GM19023 (cell line): ENCODE results near the gene PRRC1.
A peak's percentile ranks its signal among the peaks of the same experiment; 100 is the strongest.
"Not testable (repeated sequence)": the region's sequence is repeated elsewhere in the genome, so short reads cannot be mapped to it uniquely, and the experiment has no call there.

Source experiments
- ATAC-seq: cut with Tn5 transposase; IDR thresholded peaks from one replicate; pipeline ENCODE4 v1.9.1; 2021; ENCODE audit warnings: mild to moderate bottlenecking, moderate library complexity; ENCODE audit not compliant: unreplicated experiment

PRRC1 gene

GRCh38 chr5:127540553-127540952 is 23.1 kb downstream of the PRRC1 start:
- not testable (repeated sequence) for ATAC-seq

GRCh38 chr5:127545249-127545648 is 27.8 kb downstream of the PRRC1 start:
- not testable (repeated sequence) for ATAC-seq

GRCh38 chr5:127549551-127549950 is 32.1 kb downstream of the PRRC1 start:
- no peak for ATAC-seq

- ATAC-seq, result no peak
Measured at GRCh38 chr5:127550652-127551409, 33.4 kb downstream of the PRRC1 start.

- no peak for ATAC-seq
Measured at GRCh38 chr5:127551410-127552041, 34.1 kb downstream of the PRRC1 start.

GRCh38 chr5:127555826-127556225 is 38.4 kb downstream of the PRRC1 start:
- peak; percentile 56 for ATAC-seq

GRCh38 chr5:127556609-127557334 is 39.3 kb downstream of the PRRC1 start:
- ATAC-seq, result no peak

- no peak for ATAC-seq
Measured at GRCh38 chr5:127558273-127558672, 40.8 kb downstream of the PRRC1 start.

GRCh38 chr5:127561254-127561653 is 43.8 kb downstream of the PRRC1 start:
- ATAC-seq, result no peak

- no peak for ATAC-seq
Measured at GRCh38 chr5:127562252-127562651, 44.8 kb downstream of the PRRC1 start.

- no peak for ATAC-seq
Measured at GRCh38 chr5:127563136-127563535, 45.7 kb downstream of the PRRC1 start.

GRCh38 chr5:127564002-127564769 is 46.7 kb downstream of the PRRC1 start:
- ATAC-seq, result peak; percentile 35

- ATAC-seq, result no peak
Measured at GRCh38 chr5:127565586-127566270, 48.3 kb downstream of the PRRC1 start.

- ATAC-seq, result peak; percentile 72
Measured at GRCh38 chr5:127567026-127567768, 49.8 kb downstream of the PRRC1 start.

- no peak for ATAC-seq
Measured at GRCh38 chr5:127568166-127568565, 50.7 kb downstream of the PRRC1 start.

- not testable (repeated sequence) for ATAC-seq
Measured at GRCh38 chr5:127569471-127569870, 52.0 kb downstream of the PRRC1 start.

- peak; percentile 53 for ATAC-seq
Measured at GRCh38 chr5:127571314-127572131, 54.1 kb downstream of the PRRC1 start.

GRCh38 chr5:127572930-127573329 is 55.5 kb downstream of the PRRC1 start:
- no peak for ATAC-seq
